ENCODE data around the gene SPDYE6.
"Not testable (repeated sequence)": the region's sequence is repeated elsewhere in the genome, so short reads cannot be mapped to it uniquely, and the experiment has no call there.

Gene SPDYE6

DNA sequence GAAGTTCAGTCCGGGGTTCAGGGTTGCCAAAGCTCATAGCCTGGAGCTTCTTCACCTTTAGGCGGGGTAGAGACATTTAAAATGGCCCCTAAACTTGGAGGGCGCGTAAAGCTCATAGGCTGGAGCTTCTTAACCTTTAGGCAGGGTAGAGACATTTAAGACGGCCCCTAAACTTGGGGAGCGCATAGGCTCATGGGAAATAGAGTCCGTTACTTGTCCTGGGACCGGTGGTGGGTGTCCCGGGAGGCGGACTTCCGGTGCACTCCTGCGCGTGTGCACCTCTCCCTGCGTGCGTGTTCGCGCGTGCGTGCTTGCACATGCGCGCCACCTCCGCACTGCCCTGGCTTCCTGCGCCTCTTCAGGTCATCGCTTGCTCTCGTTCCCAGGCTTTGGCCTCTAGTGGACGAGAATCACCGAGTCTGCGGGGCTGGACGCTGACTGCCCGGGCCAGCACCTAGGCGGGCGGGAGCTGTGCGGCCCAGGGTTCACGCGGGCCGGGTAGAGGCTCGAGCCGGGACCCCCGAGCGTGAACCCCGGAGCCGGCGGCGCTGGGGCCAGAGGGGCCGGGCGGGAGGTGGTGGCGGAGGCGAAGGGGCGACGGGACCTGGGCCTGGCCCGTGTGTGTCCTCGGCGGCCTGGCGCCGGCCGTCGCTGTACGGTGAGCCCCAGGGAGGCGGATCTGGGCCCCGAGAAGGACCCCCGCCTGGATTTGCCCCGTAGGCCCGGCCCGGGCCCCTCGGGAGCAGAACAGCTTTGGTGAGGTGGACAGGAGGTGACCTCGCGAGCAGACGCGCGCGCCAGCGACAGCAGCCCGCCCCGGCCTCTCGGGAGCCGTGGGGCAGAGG, 7.5 kb upstream of the SPDYE6 start:
- H3K27ac ChIP-seq (ENCODE audit: low read depth, low read length), result peak overlapping the region; percentile 73
- peak overlapping the region; percentile 74 for H3K4me3 ChIP-seq (ENCODE audit: low read depth, low read length)
- not testable (repeated sequence) for H3K36me3 ChIP-seq (ENCODE audit: control insufficient read depth, insufficient read depth, low read length); H3K27me3 ChIP-seq (ENCODE audit: control insufficient read depth, insufficient read depth, low read length); H3K9me3 ChIP-seq (ENCODE audit: control insufficient read depth, insufficient read depth, low read length); H3K4me1 ChIP-seq (ENCODE audit: control insufficient read depth, insufficient read depth, low read length)
- H3K9ac ChIP-seq (ENCODE audit: low read depth, low read length), result peak overlapping the region; percentile 45; the same call in 1 of the 2 replicates

DNA sequence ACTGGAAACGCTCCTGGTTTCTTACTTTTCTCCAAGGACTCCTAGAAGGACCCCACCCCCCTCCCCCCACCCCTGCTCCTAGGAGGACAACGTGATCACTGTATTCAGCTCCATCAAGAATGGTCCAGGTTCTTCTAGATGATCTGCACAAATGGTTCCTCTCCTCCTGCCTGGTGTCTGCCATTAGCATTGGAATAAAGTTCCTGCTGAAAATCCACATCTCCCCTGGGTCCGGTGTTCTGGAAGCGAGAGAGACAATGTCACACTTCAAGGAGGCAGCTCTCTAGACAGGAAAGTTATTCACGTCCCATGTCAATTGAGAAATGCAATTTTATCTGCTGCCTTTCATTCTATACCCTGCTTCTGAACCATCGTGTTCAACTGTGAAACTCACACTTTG, 9.3 kb downstream of the SPDYE6 start:
- H3K27me3 ChIP-seq (ENCODE audit: control insufficient read depth, insufficient read depth, low read length); H3K36me3 ChIP-seq (ENCODE audit: control insufficient read depth, insufficient read depth, low read length); H3K27ac ChIP-seq (ENCODE audit: low read depth, low read length); H3K9ac ChIP-seq (ENCODE audit: low read depth, low read length); H3K4me3 ChIP-seq (ENCODE audit: low read depth, low read length); H3K4me1 ChIP-seq (ENCODE audit: control insufficient read depth, insufficient read depth, low read length); H3K9me3 ChIP-seq (ENCODE audit: control insufficient read depth, insufficient read depth, low read length): not testable (repeated sequence)

DNA sequence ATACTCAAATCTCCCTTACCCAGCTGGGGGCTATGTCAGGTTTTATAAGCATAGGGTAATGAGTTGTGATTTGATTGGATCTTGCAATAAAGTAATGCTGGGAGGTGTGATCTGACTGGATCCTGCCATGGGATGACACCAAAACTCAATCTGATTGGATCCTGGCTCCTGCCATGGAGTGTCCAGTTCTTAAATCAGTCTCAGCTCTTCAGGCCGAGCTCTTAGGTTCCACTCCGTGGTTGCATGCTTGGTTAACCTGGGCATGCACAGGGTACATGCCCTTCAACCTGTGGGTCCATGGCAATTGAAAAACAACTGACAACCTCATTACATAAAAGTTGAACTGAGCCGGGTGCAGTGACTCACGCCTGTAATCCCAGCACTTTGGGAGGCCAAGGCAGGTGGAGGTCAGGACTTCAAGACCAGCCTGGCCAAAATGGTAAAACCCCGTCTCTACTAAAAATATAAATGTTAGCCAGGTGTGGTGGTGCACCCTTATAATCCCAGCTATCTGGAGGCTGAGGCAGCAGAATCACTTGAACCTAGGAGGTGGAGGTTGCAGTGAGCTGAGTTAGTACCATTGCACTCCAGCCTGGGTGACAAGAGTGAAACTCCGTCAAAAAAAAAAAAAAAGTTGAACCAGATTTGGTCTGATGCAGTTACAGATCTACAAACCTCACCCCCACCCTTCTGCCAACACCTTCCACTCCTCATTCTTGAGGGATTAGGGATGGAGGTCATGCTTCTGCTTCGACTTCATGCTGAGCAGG, 15.5 kb downstream of the SPDYE6 start:
- H3K4me1 ChIP-seq (ENCODE audit: control insufficient read depth, insufficient read depth, low read length); H3K27ac ChIP-seq (ENCODE audit: low read depth, low read length); H3K4me3 ChIP-seq (ENCODE audit: low read depth, low read length); H3K9ac ChIP-seq (ENCODE audit: low read depth, low read length); H3K27me3 ChIP-seq (ENCODE audit: control insufficient read depth, insufficient read depth, low read length); H3K36me3 ChIP-seq (ENCODE audit: control insufficient read depth, insufficient read depth, low read length); H3K9me3 ChIP-seq (ENCODE audit: control insufficient read depth, insufficient read depth, low read length): not testable (repeated sequence)

DNA sequence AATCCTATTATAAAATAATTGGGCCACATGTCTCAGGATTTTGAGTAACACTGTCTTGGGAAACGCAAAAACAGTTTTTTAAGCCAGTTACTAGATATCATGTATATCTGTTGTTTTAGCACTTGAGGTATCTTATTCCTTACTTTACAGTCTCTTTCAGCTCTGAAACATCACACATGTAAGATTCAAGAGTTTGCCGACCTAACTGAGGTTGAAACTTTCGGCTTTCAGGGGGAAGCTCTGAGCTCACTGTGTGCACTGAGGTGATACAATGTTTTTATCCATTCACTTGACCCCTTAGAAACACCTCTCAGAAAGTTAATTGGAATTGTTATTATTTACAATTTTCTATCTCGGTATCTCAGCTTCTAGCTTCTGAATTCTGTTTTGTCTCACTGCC, 18.8 kb downstream of the SPDYE6 start:
- H3K27me3 ChIP-seq (ENCODE audit: control insufficient read depth, insufficient read depth, low read length); H3K9ac ChIP-seq (ENCODE audit: low read depth, low read length); H3K4me1 ChIP-seq (ENCODE audit: control insufficient read depth, insufficient read depth, low read length); H3K9me3 ChIP-seq (ENCODE audit: control insufficient read depth, insufficient read depth, low read length); H3K27ac ChIP-seq (ENCODE audit: low read depth, low read length); H3K36me3 ChIP-seq (ENCODE audit: control insufficient read depth, insufficient read depth, low read length); H3K4me3 ChIP-seq (ENCODE audit: low read depth, low read length): not testable (repeated sequence)

DNA sequence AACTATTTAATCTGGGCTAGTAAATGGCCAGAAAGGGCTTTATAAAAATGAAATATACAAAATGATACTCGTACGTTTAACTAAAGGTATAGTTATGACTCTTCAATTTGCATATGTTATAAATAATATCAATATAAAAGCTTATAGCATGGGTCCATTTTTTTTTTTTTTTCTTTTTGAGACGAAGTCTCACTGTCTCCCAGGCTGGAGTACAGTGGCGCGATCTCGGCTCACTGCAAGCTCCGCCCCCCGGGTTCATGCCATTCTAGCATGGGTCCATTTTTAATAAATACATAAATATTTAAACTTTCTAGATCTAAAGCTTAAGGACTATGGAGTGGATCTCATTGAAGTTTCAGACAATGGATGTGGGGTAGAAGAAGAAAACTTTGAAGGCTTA, 19.2 kb downstream of the SPDYE6 start:
- not testable (repeated sequence) for H3K4me1 ChIP-seq (ENCODE audit: control insufficient read depth, insufficient read depth, low read length); H3K27me3 ChIP-seq (ENCODE audit: control insufficient read depth, insufficient read depth, low read length); H3K4me3 ChIP-seq (ENCODE audit: low read depth, low read length); H3K27ac ChIP-seq (ENCODE audit: low read depth, low read length); H3K9ac ChIP-seq (ENCODE audit: low read depth, low read length); H3K36me3 ChIP-seq (ENCODE audit: control insufficient read depth, insufficient read depth, low read length); H3K9me3 ChIP-seq (ENCODE audit: control insufficient read depth, insufficient read depth, low read length)

DNA sequence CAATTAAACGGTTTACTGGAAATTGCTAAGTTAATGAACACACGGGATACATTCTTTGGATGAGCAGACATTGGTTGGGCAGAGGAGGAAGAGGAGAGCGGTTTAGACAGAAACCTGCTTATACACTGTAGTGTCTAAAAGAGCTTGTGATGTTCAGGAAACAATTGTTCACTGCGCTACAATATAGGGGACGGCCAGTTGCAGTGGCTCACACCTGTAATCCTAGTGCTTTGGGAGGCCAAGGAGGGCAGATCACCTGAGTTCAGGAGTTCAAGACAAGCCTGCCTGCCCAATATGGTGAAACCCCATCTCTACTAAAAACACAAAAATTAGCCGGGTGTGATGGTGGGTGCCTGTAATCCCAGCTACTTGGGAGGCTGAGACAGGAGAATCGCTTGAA, 20.7 kb downstream of the SPDYE6 start:
- H3K9ac ChIP-seq (ENCODE audit: low read depth, low read length); H3K36me3 ChIP-seq (ENCODE audit: control insufficient read depth, insufficient read depth, low read length); H3K4me1 ChIP-seq (ENCODE audit: control insufficient read depth, insufficient read depth, low read length); H3K4me3 ChIP-seq (ENCODE audit: low read depth, low read length); H3K27me3 ChIP-seq (ENCODE audit: control insufficient read depth, insufficient read depth, low read length); H3K9me3 ChIP-seq (ENCODE audit: control insufficient read depth, insufficient read depth, low read length); H3K27ac ChIP-seq (ENCODE audit: low read depth, low read length): not testable (repeated sequence)

DNA sequence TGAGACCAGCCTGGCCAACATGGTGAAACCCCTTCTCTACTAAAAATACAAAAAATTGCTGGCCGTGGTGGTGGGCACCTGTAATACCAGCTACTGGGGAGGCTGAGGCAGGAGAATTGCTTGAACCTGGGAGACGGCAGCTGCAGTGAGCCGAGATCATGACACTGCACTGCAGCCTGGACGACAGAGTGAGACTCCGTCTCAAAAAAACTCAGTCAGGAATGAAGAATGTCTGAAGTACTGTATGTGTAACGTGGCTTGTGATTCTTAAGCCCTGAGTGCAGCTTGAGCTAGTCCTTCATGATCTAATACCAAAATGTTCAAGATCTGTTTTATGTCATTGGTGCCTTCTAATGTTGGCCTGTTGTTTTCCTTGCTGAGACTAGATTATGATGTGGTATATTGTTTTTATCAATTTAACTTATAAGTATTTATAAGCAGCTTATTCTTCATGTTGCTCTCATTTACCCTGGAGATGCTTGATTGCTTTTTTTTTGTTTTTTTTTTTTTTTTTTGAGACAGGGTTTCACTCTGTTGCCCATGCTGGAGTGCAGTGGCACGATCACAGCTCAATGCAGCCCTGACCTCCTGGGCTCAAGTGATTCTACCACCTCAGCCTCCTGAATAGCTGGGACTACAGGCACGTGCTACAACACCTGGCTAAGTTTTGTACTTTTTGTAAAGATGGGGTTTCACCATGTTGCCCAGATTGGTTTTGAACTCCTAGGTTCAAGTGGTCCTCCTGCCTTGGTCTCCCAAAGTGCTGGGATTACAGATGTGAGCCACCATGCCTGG, 25.4 kb downstream of the SPDYE6 start:
- not testable (repeated sequence) for H3K9ac ChIP-seq (ENCODE audit: low read depth, low read length); H3K4me1 ChIP-seq (ENCODE audit: control insufficient read depth, insufficient read depth, low read length); H3K9me3 ChIP-seq (ENCODE audit: control insufficient read depth, insufficient read depth, low read length); H3K27ac ChIP-seq (ENCODE audit: low read depth, low read length); H3K36me3 ChIP-seq (ENCODE audit: control insufficient read depth, insufficient read depth, low read length); H3K27me3 ChIP-seq (ENCODE audit: control insufficient read depth, insufficient read depth, low read length); H3K4me3 ChIP-seq (ENCODE audit: low read depth, low read length)

DNA sequence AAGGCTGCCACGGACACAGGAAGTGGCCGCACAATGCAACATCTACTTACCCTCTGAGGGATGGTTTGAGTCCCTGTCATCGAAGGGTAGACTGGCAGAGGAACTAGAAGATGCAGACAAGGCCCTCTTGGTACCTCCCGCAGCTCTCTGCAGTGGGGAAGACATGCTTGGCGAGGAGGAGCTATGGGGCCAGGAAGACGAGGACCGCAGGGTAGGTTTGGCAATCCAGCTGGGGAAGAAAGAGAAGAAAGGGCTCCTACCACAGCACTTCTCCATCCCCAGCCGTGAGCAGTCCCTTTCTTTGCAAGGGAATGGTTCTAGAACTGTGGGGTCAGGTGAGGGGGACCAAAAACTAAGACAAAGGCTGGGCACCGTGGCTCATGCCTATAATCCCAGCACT, 26.9 kb downstream of the SPDYE6 start:
- not testable (repeated sequence) for H3K27me3 ChIP-seq (ENCODE audit: control insufficient read depth, insufficient read depth, low read length); H3K27ac ChIP-seq (ENCODE audit: low read depth, low read length); H3K9me3 ChIP-seq (ENCODE audit: control insufficient read depth, insufficient read depth, low read length); H3K4me1 ChIP-seq (ENCODE audit: control insufficient read depth, insufficient read depth, low read length); H3K36me3 ChIP-seq (ENCODE audit: control insufficient read depth, insufficient read depth, low read length); H3K9ac ChIP-seq (ENCODE audit: low read depth, low read length); H3K4me3 ChIP-seq (ENCODE audit: low read depth, low read length)

DNA sequence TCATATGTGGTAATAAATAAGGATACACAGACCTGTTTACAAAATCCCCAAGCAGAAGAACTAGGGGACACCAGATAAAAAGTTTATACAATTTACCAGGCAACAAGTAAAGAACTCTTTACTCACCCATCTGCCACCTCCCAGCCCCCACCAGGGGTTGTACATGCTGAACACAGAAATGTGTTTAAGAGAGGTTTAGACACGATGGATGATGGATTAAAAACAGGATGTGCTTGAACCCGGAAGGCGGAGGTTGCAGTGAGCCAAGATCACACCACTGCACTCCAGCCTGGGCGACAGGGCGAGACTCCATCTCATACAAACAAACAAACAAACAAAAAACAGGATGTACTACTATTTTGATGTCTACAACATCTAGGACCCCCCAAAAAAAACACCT, 27.4 kb downstream of the SPDYE6 start:
- H3K9me3 ChIP-seq (ENCODE audit: control insufficient read depth, insufficient read depth, low read length); H3K4me1 ChIP-seq (ENCODE audit: control insufficient read depth, insufficient read depth, low read length); H3K27ac ChIP-seq (ENCODE audit: low read depth, low read length); H3K36me3 ChIP-seq (ENCODE audit: control insufficient read depth, insufficient read depth, low read length); H3K9ac ChIP-seq (ENCODE audit: low read depth, low read length); H3K27me3 ChIP-seq (ENCODE audit: control insufficient read depth, insufficient read depth, low read length); H3K4me3 ChIP-seq (ENCODE audit: low read depth, low read length): not testable (repeated sequence)

DNA sequence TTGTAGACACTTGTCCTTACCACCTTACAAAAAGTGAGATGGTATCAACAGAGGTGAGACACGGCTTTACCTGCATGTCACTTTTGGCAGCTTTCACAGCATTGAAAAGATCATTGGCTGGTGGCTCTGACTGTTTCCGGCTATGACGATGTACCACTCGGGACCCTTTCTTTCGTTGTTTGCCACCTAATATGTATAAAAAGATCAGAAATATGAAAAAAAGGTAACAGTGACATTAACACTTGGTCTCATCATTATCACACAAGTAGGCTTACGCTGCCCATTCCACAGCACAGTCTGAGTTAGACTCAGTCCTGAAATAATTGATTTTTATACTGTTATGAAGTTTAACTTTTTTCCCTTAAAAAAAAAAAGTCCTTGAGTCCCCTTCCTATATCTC, 29.1 kb downstream of the SPDYE6 start:
- H3K27ac ChIP-seq (ENCODE audit: low read depth, low read length); H3K9me3 ChIP-seq (ENCODE audit: control insufficient read depth, insufficient read depth, low read length); H3K36me3 ChIP-seq (ENCODE audit: control insufficient read depth, insufficient read depth, low read length); H3K4me1 ChIP-seq (ENCODE audit: control insufficient read depth, insufficient read depth, low read length); H3K9ac ChIP-seq (ENCODE audit: low read depth, low read length); H3K4me3 ChIP-seq (ENCODE audit: low read depth, low read length); H3K27me3 ChIP-seq (ENCODE audit: control insufficient read depth, insufficient read depth, low read length): not testable (repeated sequence)
